ENCODE measurements around the gene SLAMF7. TPM values are rescaled to one million over a fixed set of nuclear protein-coding genes. Genes with fewer than 3 reads are reported as not detected.
"Not testable (repeated sequence)": the region's sequence is repeated elsewhere in the genome, so short reads cannot be mapped to it uniquely, and the experiment has no call there.

Gene SLAMF7
- total RNA-seq, 1 donor from 2014 or later, result not detected

DNA sequence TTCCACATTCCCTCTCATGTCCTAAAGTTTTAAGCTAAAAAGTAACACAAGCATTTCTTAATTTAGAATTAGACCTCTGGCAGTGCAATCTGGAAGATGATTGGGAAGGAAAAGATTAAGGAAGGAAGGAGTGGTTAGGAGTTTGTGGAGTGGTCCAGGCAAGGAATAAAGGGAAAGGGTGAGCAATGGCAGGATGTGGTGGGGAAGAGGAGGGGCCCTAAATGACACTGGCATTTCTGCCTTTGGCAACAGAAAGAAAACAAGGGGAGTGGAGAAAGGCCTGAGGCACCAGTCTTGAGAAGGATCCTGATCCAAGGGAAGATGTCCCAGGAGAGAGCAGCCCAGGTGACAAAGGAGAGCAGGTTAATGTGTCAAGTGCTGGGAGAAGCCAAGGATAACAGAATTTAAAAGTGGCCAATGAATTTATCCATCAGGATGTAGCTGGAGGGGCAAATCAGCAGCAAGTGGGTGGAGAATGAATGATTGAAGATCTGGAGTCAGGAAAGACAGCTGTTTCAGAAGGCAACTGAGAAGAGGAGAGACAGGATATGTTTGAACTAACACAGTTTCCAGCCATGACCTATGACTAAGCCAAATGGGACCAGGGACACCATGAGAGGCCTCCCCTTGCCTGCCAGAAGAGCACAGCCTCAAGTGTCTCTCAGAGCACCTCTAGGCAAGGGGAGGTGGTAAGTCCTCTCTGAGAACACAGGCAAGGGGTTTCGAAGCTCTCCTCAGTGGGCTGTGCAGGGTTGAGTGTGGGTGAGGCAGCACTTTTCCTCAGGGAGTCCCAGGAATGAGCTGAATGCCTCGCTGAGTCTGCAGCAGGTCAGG lies 36.1 kb downstream of the SLAMF7 start:
- DNase-seq (ENCODE audit: low read depth in 2 of 2), result no peak

DNA sequence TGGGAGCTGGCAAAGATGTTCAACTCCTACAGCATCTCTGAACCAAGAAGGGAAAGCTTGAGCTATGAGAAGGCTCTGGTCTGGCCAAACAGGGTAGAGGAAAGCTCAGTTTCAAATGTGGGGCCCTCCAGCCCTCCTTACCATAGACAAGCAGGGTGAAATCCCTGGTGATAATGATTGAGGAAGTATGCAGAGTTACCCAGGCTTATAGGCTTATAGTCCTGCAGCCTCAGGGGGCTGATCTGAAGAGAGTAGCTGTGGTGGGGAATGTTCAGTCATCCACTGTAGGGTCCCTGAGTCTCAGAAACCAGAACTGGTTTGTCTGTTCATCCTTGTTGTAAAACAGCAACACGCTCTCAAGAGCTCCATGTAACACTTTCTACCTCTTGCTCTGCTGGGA lies 37.1 kb downstream of the SLAMF7 start:
- DNase-seq (ENCODE audit: low read depth in 2 of 2), result no peak

DNA sequence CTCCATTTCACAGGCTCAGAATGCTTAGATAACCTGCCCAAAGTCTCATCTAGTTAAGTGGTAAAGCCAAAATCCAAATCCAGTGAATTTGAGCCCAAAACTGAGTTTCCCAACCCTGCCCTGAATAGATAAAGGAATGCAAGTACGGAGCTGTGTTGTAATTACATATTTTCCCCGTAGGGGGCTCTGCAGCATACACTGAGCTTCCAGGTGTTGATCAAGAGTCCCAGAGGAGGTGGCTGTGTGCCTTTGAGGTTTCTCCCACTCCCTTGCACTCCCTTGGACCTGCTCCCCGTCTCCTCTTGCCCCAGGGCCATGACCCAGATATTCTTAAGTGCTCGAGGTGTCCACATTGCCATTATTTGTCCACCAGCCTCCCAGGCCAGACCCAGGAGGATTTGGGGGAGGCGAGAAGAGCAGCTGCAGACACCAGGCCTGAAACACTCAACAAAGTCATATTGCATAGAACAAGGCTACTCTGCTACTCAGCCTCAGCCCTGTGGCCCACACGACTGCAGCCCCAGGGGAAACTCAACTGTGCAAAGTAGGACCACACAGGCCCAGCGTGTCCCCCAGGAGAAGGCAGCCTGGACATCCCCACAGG lies 38.5 kb downstream of the SLAMF7 start:
- DNase-seq (ENCODE audit: low read depth in 2 of 2), result peak; percentile 14 to 17

DNA sequence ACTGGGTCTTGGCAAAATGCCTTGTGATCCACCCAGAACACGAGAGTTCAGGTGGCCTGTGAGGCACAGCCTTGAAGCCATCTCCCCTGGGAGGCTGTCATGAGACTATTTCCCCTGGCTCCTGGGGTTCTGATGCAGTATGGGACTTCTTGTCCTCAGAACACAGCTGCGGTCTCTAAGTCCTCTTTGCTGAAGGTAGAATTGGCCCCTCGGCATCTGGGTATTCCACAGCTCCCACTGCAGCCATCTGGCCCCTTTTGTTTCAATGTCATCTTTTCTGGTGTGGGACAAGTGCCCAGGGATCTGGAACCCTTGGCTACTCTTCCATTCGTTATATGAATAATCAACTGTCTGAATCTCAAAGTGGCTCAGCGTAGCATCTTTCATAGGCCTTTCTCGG lies 39.9 kb downstream of the SLAMF7 start:
- DNase-seq (ENCODE audit: low read depth in 2 of 2), result no peak

DNA sequence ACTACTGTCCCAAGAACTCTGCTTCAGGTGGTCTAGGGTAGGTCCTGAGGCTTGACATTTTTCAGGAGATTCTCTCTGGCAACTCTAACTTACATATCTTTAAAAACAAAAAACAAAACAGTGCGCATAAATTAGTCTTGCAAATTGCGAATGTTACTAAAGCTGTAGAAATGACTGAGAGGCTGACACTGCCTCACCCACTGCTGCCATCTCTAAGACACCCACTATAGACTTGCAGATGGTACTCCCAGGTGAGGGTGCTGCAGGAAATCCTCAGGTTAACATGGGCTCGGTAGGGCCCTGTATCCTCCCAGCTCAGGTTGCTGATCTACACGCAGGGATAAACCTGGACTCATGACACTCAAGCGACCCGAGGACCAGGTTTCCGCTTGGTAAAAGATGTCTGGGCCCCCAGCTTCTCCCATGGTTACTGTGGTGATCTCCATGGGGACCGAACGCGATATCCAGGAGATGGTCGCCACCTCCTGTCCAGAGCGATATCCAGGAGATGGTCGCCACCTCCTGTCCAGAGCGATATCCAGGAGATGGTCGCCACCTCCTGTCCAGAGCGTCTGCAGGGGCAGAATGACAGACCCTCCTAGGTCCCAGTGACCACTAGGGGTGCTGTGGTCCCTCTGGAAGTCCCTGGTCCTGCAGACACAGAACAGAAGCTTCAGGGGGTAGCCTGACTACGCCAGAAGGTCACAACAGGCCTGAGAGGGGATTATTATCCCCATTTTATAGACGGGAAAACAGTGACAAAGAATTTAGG lies 40.8 kb downstream of the SLAMF7 start:
- DNase-seq (ENCODE audit: low read depth in 2 of 2), result peak; percentile 22 to 40

DNA sequence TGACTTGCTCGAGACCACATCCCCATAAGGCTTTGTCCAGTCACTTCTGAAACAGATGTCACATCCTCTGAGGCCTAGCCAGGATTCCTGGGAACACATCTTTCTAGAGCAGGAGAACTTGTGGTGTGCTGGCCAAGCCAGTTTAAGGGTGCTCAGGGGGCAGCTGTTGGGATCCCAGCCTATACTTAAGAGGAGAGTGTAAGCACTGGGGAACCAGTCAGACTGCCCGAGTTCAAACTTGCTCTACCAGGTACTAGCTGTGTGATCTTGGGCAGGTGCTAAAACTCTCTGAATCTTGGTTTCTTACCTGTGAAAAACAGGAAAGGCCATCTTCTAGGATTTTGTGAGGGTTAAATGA lies 41.3 kb downstream of the SLAMF7 start:
- DNase-seq (ENCODE audit: low read depth in 2 of 2), result no peak

DNA sequence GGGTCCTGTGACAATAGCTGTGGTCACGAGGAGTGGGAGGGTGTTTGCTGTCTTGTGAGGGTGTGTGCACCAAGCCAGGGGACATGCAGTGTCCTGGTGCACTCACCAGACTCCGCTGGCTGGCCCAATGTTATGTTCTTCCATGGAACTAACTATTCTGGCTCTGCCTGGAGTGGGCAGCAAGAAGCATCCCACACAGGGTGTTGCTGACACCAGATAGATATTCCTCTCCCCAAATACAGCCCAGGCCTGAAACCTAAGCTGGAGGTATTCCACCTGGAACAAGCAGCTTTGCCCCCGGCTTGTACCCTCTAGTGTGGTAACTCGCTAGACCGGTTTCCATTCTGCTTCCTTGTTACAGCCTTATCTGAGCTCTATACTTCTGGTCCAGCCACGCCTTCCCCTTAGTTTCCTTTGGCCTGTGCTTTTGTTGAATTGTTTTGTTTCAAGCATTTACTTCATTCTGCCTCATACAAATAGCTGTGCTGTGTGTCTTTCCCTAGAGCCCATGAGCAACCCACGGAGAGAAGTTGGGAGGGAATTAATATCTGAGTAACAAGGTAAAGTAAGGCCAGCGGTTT lies 42.2 kb downstream of the SLAMF7 start:
- no peak for DNase-seq (ENCODE audit: low read depth in 2 of 2)

DNA sequence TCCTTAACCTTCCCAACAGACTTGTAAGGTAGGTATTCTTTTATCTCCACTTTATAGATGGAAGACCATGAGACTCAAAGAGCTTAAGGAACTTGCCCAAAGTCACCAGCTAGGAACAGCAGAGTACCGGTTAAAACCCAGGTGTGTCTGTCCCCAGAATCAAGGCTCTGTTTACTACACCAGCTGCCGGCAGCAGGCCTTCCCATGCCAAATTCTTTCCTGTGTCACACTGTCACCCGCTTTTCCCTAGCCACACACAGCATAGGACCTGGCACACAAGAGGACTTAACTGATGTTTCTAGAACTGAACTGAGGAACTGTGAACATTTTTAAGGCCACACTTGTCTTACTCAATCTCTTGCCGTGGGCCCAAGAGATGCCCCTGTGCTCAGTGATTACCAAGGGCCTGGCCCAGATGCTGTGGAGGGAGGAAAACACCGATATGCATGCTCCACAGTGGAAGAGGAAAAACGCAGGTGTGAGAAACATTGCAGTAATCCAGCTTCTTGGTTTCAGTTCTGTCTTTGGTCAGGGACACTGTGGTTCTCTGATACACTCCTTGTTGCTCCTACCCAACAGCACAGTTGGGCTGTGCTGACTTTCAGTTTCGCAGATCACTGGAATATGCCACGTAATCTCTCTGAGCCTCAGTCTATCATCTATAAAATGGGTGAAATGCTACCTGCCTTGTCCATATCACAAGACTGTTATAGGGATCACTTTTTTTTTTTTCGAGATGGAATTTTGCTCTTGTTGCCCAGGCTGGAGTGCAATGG lies 43.1 kb downstream of the SLAMF7 start:
- DNase-seq (ENCODE audit: low read depth in 2 of 2), result no peak

DNA sequence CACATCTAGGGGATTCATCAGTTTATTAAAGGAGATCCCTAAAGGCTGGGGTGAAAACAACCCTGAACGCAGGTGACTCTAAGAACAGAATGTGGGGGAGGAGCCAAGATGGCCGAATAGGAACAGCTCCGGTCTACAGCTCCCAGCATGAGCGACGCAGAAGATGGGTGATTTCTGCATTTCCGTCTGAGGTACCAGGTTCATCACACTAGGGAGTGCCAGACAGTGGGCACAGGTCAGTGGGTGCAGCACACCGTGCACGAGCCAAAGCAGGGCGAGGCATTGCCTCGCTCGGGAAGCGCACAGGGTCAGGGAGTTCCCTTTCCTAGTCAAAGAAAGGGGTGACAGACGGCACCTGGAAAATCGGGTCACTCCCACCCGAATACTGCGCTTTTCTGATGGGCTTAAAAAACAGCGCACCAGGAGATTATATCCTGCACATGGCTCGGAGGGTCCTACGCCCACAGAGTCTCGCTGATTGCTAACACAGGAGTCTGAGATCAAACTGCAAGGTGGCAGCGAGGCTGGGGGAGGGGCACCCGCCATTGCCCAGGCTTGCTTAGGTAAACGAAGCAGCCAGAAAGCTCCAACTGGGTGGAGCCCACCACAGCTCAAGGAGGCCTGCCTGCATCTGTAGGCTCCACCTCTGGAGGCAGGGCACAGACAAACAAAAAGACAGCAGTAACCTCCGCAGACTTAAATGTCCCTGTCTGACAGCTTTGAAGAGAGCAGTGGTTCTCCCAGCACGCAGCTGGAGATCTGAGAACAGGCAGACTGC lies 44.1 kb downstream of the SLAMF7 start:
- not testable (repeated sequence) for DNase-seq (ENCODE audit: low read depth in 2 of 2)

DNA sequence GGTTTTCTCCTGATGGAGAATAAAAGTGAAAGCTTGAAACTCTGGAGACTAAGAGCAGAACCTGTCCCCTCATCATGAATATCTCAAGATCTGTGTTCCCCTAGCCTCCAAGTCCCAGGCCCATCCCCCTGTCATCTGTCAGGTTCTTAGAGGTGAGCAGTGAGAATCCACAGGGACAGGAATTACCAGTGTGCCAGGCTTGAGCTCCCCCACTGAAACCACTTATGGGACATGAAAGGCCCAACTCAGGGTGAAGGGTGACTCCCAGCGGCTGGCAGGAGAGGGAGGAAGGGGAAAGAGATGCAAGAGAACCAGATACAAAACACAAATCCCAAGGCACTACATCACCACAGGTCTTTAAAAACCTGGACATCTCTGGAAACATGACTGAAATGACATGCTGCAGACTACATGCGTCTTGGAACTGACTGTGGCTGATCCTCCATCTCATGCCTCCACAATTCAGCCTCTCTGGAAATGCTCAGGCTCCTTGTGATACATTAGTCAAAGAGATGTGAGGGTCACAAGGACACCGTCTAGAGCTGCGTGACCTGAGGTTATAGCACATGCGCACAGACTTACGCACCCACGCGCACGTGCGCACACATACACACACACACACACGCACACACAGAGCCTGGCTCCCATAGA lies 50.1 kb downstream of the SLAMF7 start:
- no peak for DNase-seq (ENCODE audit: low read depth in 2 of 2)

DNA sequence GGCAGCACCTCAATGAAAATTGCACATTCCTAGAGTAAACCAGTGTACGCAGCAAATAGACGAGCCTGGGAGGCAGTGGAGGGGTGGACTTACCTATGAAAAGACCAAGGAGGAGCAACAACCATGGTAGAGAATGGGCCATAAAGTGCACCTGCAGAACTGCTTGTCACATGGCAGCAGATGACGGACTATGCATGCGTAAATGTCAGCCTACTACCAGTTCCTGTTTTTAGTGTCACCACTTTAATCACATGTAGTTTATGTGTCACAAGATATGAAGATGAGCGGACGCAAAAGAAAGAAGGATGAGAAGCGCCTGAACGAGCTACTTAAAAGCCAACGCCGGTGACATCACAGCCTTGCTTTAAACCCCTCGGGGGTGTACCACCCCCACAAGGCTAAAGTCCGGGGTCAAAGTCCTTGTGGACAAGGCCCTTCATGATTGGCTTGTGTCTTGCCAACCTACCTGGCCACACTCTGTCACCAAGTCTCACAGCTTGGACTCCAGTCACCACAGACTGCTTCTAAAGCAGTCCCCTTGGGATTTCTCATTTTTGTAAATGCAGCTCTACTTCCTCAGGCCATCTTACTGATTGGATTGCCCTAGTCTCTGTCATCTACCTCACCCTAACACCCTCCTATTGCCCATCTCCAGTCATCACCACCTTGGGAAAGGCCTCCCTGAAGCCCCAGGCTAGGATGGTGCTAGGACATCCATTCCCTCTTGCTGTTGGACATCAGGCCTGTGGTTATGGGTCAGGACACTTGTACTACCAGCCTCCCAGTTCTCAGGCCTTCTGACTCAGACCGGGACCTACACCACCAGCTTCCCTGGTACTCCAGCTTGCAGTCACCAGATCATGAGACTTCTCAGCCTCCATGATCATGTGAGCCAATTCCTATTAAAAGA lies 50.9 kb downstream of the SLAMF7 start:
- DNase-seq (ENCODE audit: low read depth in 2 of 2), result no peak

DNA sequence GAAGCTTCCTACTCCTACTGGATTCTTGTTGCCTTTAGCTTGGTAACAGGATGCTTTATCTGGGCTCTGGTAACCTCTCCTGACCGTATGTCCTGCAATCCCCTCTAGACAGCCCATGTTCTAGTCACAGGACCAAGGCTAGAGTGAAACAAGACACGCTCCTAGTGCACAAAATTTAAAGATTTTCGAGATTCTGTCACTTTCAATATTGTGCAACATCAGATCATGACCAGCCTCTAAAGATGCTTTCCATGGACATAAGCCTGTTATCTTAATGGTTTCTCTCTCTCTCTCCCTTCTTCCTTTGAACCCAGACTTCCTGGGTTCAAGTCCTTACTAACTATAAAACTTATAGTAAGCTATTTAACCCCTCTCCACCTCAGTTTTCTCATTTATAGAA lies 55.3 kb downstream of the SLAMF7 start:
- no peak for DNase-seq (ENCODE audit: low read depth in 2 of 2)

DNA sequence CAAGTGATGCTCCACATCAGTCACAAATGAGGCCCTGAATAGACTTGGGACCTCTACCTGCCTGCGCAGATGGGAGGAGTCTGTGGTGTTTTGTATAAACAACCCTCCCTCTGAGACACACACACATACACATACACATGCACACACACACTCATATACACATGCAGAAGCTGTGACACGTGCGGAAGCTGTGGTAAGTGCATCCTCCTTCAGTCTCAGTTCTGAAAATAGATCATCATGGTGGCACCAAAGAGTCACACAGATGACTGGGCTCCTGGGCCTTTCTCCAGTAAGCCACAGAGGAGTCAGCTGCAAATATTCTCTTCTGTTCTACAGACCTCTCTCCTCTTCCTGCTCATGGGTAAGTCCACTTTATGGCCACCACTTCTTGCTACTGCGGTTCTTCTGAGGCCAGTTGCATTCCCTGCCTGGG lies 56.9 kb downstream of the SLAMF7 start, which contains the start of gene LY9:
Gene LY9 (plus strand): TSS at position 224 of the 433 bp plus-strand sequence. CDS start 14 bp downstream, at position 238.
- DNase-seq (ENCODE audit: low read depth in 2 of 2), result no peak

DNA sequence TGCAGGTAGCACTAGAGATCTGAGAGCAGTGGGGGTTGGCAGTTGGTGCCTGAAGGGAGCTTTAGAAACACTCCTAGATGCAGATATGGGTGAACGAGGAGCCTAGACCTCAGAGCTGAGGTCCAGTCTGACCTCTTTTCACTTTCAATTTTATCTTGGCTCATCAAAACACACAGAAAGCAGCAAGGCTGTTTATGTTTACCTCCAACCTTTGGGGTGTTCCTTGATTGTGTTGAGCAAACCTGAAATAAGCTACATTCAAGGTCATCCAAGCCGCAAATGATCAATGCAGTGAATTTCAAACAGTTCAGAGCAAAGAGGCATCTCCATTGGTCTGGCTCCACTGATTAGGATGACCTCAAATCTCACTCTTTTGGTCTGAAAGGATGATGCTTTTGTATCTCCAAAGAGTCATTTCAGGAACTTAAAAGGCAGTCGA lies 58.2 kb downstream of the SLAMF7 start:
- no peak for DNase-seq (ENCODE audit: low read depth in 2 of 2)

DNA sequence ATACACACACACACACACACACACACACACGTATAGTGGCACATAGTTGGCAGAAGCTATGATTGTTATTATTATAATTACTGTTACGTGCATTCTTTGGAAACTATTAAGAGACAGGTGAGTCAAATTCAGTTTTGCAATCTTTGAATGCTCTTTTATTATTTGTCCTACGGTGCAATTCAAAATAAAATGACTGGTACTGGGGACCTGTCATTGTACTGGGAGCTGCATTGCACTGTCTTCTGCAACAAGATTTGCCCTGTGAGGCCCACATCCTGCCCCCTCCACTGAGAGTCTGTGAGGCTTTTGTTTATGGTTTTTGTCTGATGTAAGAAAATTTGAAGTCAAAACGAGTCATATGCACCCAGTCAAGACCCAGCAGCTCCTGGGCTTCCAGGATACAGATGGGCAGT lies 58.8 kb downstream of the SLAMF7 start:
- DNase-seq (ENCODE audit: low read depth in 2 of 2), result no peak

DNA sequence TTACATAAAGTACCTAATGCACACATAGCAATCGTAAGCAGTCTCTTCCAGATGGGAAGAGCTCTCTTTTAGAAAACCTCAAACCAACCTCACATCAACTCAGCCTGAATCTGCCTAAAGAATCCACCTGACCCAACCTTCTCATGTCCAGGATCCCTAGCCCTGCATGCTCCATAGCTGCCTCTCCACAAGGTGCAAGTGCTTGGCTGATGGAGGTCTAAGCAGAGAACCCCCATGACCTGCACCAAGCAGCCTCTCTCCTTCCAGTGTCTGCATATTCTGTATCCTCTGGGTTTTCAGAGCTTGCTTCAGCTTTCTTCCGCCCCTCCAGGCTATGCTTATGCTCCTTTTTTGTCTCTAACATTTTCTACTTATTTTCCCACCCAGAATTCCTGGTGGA lies 59.4 kb downstream of the SLAMF7 start:
- no peak for DNase-seq (ENCODE audit: low read depth in 2 of 2)

DNA sequence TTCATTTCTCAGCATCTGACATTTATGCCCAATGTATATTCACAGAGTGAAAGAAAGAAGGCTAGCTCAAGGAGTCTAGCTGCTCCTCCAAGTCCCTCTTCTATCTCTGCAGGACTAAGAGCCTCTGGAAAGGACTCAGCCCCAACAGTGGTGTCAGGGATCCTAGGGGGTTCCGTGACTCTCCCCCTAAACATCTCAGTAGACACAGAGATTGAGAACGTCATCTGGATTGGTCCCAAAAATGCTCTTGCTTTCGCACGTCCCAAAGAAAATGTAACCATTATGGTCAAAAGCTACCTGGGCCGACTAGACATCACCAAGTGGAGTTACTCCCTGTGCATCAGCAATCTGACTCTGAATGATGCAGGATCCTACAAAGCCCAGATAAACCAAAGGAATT lies 60.6 kb downstream of the SLAMF7 start:
- no peak for DNase-seq (ENCODE audit: low read depth in 2 of 2)

DNA sequence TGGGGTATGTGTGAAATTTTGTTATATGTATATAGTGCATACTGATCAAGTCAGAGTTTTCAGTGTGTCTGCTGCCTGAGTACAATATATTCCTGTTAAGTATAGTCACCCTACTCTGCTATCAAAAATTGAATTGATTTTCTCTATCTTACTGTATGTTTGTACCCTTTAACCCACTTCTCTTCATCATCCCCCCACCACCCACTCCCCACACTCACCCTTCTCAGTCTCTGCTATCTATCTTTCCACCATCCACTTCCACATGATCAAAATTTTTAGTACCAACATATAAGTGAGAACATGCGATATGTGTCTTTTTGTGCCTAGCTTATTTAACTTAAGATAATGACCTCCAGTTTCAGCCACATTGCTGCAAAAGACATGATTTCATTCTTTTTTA lies 61.1 kb downstream of the SLAMF7 start:
- DNase-seq (ENCODE audit: low read depth in 2 of 2), result no peak

All from lung microvascular endothelial cell (primary cell).